OCI-M1 (cell line): ENCODE results near the gene RBM7.

Experiments
- DNase-seq: peaks from one replicate; lab custom pipeline; 2025; lab: John Stamatoyannopoulos, UW

RBM7 gene

GRCh38 chr11:114448749-114449482 is 48.5 kb downstream of the RBM7 start:
- peak; percentile 48 for DNase-seq

GRCh38 chr11:114449845-114450244 is 49.4 kb downstream of the RBM7 start:
- peak; percentile 81 for DNase-seq

GRCh38 chr11:114452399-114452798 is 51.9 kb downstream of the RBM7 start:
- no peak for DNase-seq
